Psoas muscle (tissue), 8 donors: ENCODE results near the gene ANO7. TPM values are rescaled to one million over a fixed set of nuclear protein-coding genes. Genes with fewer than 3 reads are reported as not detected.

Source experiments
- ATAC-seq, 4 donors: fragments of 200-7000 bp; cut with Tn5 transposase; one replicate each; pipeline ENCODE4 v1.9.1; 2020; ENCODE audit warnings: moderate library complexity in 3 of 4, mild to moderate bottlenecking in 2 of 4
- DNase-seq, 2 donors: peaks; one replicate each; pipeline ENCODE4 v3.0.0-alpha.2; 2020
- H3K27ac ChIP-seq: fragments of 200-600 bp; one replicate; pipeline ENCODE4 v1.8.0; 2022
- H3K27me3 ChIP-seq, 3 donors: fragments of 200-600 bp in 1 of 3; one replicate each; pipeline versions ENCODE4 v1.6.1 to v1.8.0; 2013 to 2022; ENCODE audit warnings: low read length in 2 of 3, mild to moderate bottlenecking in 2 of 3, moderate library complexity in 1 of 3; ENCODE audit not compliant: insufficient read depth in 3 of 3
- H3K36me3 ChIP-seq, 2 donors: fragments of 200-600 bp in 1 of 2; one replicate each; pipeline versions ENCODE4 v1.6.1 to v1.8.0; 2013 to 2022; ENCODE audit warnings: low read depth in 1 of 2, mild to moderate bottlenecking in 1 of 2, moderate library complexity in 1 of 2; ENCODE audit not compliant: insufficient read depth in 1 of 2
- H3K4me1 ChIP-seq: fragments of 200-600 bp; one replicate; pipeline ENCODE4 v1.8.0; 2022
- H3K4me3 ChIP-seq: fragments of 200-600 bp; one replicate; pipeline ENCODE4 v1.8.0; 2022; ENCODE audit warnings: mild to moderate bottlenecking
- H3K9me3 ChIP-seq: fragments of 200-600 bp; one replicate; pipeline ENCODE4 v1.8.0; 2022
- WGBS, 3 donors: extraction: QIAGEN DNeasy Blood & Tissue Kit; methylation state at CpG; one replicate each; pipeline versions ENCODE4 v1.1.6 to v1.1.7; 2013; 5-methylcytosine and 5-hydroxymethylcytosine counted together
- intact Hi-C, 2 donors: fragments of 100-400 bp; cut with DNase I; formaldehyde crosslinking; loops; one replicate each; pipeline versions ENCODE4 v1.11.0 to v1.14.2; 2022
- polyA plus RNA-seq, 3 donors: library from polyadenylated mRNA; stranded (reverse); fragments of 200-250 nt; gene quantifications; one replicate each; pipeline ENCODE4 v1.2.3, GENCODE V29; 2013
- total RNA-seq, 4 donors: library from RNA; stranded (reverse); fragmentation: NEBNext Ultra II Directional in 2 of 4; extraction: Animal tissue kit (Norgen Biotek cat#: 25700) in 2 of 4; gene quantifications; one replicate each; pipeline versions ENCODE4 v1.2.1 to v1.2.4, GENCODE V29; 2021 to 2023
- TF ChIP-seq, protein P1 (sequence below): fragments of 200-600 bp; IDR thresholded peaks from one replicate; pipeline ENCODE4 v1.8.0; 2022; ENCODE audit warnings: antibody characterized with exemption
- donor health status: healthy with polysubstance abuse.
- donor health status: DM: no; HTN: no; CAD: no; lungs with moderate emphysema.
- donor health status: Bipolar disorder and iron deficiency.
- donor health status: healthy.
- donor health status: DM: yes; HTN: yes; CAD: no.
- donor health status: DM: no; HTN: no; CAD: no.
- donor health status: DM: no; HTN: no; CAD: no.
- donor health status: DM: yes; HTN: yes; CAD: no.

The ANO7 gene
- total and polyA plus RNA-seq, 7 donors: 0.22 to 1.8 (median 0.47) TPM

DNA sequence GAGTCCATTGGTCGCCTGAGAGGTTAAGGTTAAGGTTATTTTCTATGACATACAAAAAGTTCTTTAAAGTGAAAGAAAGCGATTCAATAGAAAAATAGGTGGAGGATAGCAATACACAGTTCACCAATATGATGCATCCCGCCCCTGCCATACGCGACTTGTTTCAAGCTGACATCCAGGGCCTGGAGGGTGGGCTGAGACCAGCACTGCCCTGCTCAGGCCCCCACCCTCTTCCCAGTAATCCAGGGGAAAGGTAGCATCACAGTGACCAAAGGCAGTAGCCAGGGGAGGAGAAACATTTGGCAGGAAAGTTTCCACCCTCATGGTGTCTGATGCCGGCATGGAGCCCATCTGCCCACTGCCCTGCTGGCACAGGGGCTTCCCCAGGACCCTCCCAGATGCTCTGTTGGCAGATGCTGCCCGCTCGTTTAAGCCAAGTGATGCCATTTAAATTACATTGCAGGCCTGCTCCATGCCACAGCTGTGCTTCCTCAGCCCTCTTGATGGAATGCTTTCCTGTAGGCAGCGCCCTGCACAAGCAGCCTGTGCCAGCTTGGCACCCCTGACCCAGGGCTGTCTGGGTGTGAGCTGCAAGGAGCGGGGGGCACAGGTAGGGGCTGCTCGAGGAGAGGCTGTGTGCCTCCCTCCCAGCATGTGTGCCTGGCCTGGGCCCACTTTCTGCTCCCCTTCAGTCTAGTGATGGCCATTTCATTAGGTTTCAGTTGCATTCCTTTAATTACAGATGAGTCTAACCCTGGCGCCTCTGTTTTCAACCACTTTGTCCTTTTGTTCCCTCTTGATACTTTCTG lies 10.7 kb upstream of the ANO7 start:
- Histone ChIP-seq H3K36me3 (peaks cover 3 to 59% of the 10 kb centered on the region in 2 donors), H3K4me1 (no peaks in the 10 kb centered on the region), H3K27me3 (no peaks in the 10 kb centered on the region), H3K4me3 (no peak overlapping the region), H3K9me3 (no peaks in the 10 kb centered on the region), H3K27ac (no peak overlapping the region)
- WGBS, 3 donors: 82 to 87% (median 82%) methylated on average over 12 of the region's 12 CpGs
- intact Hi-C loops: no loop called here
- TF ChIP-seq, protein P1, sequence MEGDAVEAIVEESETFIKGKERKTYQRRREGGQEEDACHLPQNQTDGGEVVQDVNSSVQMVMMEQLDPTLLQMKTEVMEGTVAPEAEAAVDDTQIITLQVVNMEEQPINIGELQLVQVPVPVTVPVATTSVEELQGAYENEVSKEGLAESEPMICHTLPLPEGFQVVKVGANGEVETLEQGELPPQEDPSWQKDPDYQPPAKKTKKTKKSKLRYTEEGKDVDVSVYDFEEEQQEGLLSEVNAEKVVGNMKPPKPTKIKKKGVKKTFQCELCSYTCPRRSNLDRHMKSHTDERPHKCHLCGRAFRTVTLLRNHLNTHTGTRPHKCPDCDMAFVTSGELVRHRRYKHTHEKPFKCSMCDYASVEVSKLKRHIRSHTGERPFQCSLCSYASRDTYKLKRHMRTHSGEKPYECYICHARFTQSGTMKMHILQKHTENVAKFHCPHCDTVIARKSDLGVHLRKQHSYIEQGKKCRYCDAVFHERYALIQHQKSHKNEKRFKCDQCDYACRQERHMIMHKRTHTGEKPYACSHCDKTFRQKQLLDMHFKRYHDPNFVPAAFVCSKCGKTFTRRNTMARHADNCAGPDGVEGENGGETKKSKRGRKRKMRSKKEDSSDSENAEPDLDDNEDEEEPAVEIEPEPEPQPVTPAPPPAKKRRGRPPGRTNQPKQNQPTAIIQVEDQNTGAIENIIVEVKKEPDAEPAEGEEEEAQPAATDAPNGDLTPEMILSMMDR: no peak
- no peak for ATAC-seq
- DNase-seq: no peak

DNA sequence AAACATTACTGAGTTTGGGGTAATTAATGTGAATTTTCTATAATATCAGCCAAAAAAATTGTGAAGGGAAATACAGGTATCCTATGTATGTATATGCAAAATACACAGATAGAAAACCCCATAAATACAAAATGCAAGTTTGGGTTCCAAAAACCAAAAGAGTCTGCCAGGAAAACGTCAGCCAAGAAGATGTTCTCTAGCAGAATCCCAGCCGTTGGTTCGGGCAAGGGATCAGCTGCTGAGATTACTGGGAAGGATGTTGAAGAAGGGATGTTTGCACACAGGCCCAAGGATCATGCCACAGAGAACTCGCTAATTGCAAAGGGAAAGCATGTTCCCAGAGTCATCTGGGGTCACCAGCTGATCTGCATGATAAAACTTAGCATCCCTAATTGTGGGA lies 9.5 kb upstream of the ANO7 start:
- TF ChIP-seq, protein P1: no peak
- peaks cover 3 to 69% of the 10 kb centered on the region in 2 donors for H3K36me3 ChIP-seq
- H3K4me3 ChIP-seq: no peak overlapping the region
- H3K27ac ChIP-seq: no peak overlapping the region
- ATAC-seq (no peak), DNase-seq (no peak)
- no peaks in the 10 kb centered on the region for H3K4me1 ChIP-seq
- H3K9me3 ChIP-seq: no peaks in the 10 kb centered on the region
- no peaks in the 10 kb centered on the region for H3K27me3 ChIP-seq
- intact Hi-C loops: no loop called here
- 40 to 69% (median 67%) methylated on average over 4 of the region's 4 CpGs for WGBS, 3 donors

DNA sequence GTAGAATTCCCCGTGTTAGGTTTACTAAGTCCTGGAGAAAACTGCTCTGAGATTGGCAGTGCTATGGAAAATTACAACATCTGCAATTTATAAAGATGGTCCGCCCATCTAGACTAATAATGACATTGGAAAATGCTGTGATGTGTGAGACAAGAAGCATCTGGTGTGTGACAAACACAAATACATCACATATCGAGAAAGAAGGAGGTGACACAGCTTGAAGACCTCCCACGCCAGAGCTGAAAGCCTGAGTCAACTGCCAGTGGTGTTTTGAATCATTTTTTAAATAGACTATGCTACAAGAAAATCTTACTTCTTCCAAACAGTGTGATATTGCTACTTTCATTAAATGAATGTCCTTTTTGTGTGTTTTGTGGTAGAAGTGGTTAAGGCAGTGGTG lies 8.6 kb upstream of the ANO7 start:
- Histone ChIP-seq H3K4me3 (no peak overlapping the region), H3K36me3 (peaks cover 3 to 59% of the 10 kb centered on the region in 2 donors), H3K4me1 (no peaks in the 10 kb centered on the region), H3K27me3 (no peaks in the 10 kb centered on the region), H3K9me3 (no peaks in the 10 kb centered on the region), H3K27ac (no peak overlapping the region)
- ATAC-seq: no peak
- TF ChIP-seq, protein P1: no peak
- DNase-seq: no peak
- intact Hi-C loops: no loop called here
- WGBS, 3 donors: 88 to 95% (median 90%) methylated on average over 4 of the region's 4 CpGs

DNA sequence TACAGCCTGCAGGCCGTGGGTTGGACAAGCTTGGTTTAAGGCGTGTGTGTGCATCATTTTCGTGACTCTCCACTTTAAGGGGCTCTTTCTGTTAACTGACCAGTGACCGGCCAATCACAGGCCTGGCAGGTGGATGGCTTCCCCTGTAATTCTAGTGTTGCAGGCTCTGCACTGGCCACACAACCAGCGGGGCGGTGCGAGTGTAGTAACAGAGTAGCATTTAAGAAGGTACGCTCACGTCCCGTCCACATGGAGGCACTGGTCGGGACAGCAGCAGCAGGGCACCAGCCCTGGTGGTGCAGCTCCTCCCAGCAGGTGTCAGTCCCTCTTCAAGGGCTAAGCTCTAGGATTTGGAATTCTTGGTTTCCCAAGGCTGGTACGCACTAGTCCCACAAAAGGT lies 8.0 kb upstream of the ANO7 start:
- Histone ChIP-seq H3K27me3 (no peaks in the 10 kb centered on the region), H3K4me3 (no peak overlapping the region), H3K9me3 (no peaks in the 10 kb centered on the region), H3K4me1 (no peaks in the 10 kb centered on the region), H3K36me3 (peaks cover 2 to 53% of the 10 kb centered on the region in 2 donors), H3K27ac (no peak overlapping the region)
- DNase-seq: no peak
- WGBS, 3 donors: 91 to 95% (median 92%) methylated on average over 12 of the region's 12 CpGs
- intact Hi-C loops: no loop called here
- no peak for ATAC-seq
- TF ChIP-seq, protein P1: no peak

DNA sequence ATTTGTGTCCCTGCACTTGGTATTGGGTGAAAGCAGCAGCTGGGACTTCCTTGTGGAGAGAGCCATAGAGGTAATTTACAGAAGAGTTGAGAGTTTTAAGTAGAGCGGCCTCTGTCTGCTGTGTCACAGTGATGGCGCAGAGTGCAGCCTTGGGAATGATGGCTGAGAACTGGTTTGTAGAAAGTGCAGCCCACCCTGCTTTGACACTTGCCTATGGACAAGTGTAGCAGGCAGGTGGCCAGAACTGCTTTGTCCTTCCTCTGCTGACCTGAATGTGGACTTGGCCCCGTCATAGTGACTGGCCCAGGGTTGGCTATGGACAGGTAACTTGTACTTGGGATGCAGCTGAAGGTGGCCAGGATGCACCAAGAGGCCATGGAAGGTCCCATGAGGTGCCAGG lies 6.4 kb upstream of the ANO7 start:
- Histone ChIP-seq H3K36me3 (peaks cover 0 to 40% of the 10 kb centered on the region in 2 donors), H3K9me3 (no peaks in the 10 kb centered on the region), H3K27me3 (no peaks in the 10 kb centered on the region), H3K4me1 (no peaks in the 10 kb centered on the region), H3K4me3 (no peak overlapping the region), H3K27ac (no peak overlapping the region)
- ATAC-seq: no peak
- intact Hi-C loops: no loop called here
- DNase-seq: no peak
- TF ChIP-seq, protein P1: no peak
- WGBS, 3 donors: 94 to 99% (median 98%) methylated on average over 3 of the region's 3 CpGs
